Calu3 (cell line): ENCODE results near the gene HOXB1. TPM values are rescaled to one million over a fixed set of nuclear protein-coding genes. Genes with fewer than 3 reads are reported as not detected.

Source experiments
- BruUV-seq: library from RNA; stranded (reverse); fragments of 400-500 nt; replicated peaks from 2 replicates; lab custom pipeline; 2021; lab: Mats Ljungman, UMichigan
- CTCF ChIA-PET: fragments of 300-600 bp; sonication (Branson Sonifier 250); formaldehyde crosslinking; loops from one replicate; lab custom pipeline; 2022; ENCODE audit warnings: antibody characterized with exemption; lab: Charles Lee
- DNase-seq: peaks from one replicate; pipeline ENCODE4 v3.0.0; 2022
- H3K27ac Mint-ChIP-seq: one replicate; pipeline ENCODE4 v1.8.0; 2022; ENCODE audit warnings: mixed read lengths; ENCODE audit not compliant: unreplicated experiment
- H3K27me3 Mint-ChIP-seq: one replicate; pipeline ENCODE4 v1.8.0; 2022; ENCODE audit warnings: mixed read lengths; ENCODE audit not compliant: unreplicated experiment
- H3K36me3 Mint-ChIP-seq: one replicate; pipeline ENCODE4 v1.8.0; 2022; ENCODE audit warnings: mild to moderate bottlenecking, moderate library complexity, mixed read lengths; ENCODE audit not compliant: insufficient read depth, unreplicated experiment
- H3K4me1 Mint-ChIP-seq: one replicate; pipeline ENCODE4 v1.8.0; 2022; ENCODE audit warnings: mild to moderate bottlenecking, low read depth, mixed read lengths; ENCODE audit not compliant: unreplicated experiment
- H3K4me3 Mint-ChIP-seq: one replicate; pipeline ENCODE4 v1.8.0; 2022; ENCODE audit warnings: mild to moderate bottlenecking, low read depth, moderate library complexity, mixed read lengths; ENCODE audit not compliant: unreplicated experiment
- H3K9me3 Mint-ChIP-seq: one replicate; pipeline ENCODE4 v1.8.0; 2022; ENCODE audit warnings: low read depth, mixed read lengths; ENCODE audit not compliant: unreplicated experiment
- intact Hi-C: fragments of 100-400 bp; cut with micrococcal nuclease; formaldehyde crosslinking; loops from one replicate; pipeline ENCODE4 v1.10.0; 2022; ENCODE audit not compliant: unreplicated experiment
- total RNA-seq: library from RNA; stranded (reverse); gene quantifications from 2 replicates; pipeline ENCODE4 v1.2.3, GENCODE V29; 2022
- TF ChIP-seq, protein P1 (sequence below): fragments of 200-600 bp; IDR thresholded peaks from one replicate; pipeline ENCODE4 v1.8.0; 2022; ENCODE audit warnings: antibody characterized with exemption; ENCODE audit not compliant: unreplicated experiment

HOXB1 gene
- total RNA-seq, 1 experiment from 2014 or later = not detected

DNA sequence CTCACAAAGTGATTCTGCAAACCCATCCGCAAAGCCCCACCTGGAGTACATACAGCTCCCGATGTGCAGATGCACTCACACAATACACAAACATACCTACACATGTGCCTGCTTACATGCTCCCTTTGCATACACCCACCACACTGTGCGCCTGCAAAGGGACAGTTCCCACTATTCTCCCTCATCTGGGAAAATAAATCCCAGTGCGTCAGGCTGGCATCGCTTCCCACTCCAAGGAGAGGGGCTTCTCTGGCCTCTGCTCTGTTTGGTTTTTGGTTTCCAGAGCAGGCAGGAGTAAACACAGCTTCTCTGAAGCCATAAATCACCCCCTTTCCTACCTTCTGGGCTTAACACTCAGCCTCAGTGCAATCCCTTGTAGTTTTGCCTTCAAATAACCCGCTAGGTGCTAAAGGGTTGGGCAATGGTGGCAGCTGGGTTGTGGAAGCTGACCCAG is 32.6 kb upstream of the HOXB1 start:
- no TSS peak for BruUV-seq
- no peak overlapping the region for H3K27ac Mint-ChIP-seq
- intact Hi-C loops = no loop called here
- CTCF ChIA-PET = interaction anchor here (0.6 to 2.3 kb wide), 4 partner anchors 19 to 352 kb away, joined by 5 to 7 read pairs (median 5); no protein-coding TSS in a partner anchor
- H3K4me1 Mint-ChIP-seq = peaks cover 53% of the 10 kb centered on the region
- H3K9me3 Mint-ChIP-seq = no peaks in the 10 kb centered on the region
- H3K4me3 Mint-ChIP-seq = no peak overlapping the region
- DNase-seq = no peak
- no peaks in the 10 kb centered on the region for H3K27me3 Mint-ChIP-seq
- peaks cover 61% of the 10 kb centered on the region for H3K36me3 Mint-ChIP-seq
- TF ChIP-seq, protein P1, sequence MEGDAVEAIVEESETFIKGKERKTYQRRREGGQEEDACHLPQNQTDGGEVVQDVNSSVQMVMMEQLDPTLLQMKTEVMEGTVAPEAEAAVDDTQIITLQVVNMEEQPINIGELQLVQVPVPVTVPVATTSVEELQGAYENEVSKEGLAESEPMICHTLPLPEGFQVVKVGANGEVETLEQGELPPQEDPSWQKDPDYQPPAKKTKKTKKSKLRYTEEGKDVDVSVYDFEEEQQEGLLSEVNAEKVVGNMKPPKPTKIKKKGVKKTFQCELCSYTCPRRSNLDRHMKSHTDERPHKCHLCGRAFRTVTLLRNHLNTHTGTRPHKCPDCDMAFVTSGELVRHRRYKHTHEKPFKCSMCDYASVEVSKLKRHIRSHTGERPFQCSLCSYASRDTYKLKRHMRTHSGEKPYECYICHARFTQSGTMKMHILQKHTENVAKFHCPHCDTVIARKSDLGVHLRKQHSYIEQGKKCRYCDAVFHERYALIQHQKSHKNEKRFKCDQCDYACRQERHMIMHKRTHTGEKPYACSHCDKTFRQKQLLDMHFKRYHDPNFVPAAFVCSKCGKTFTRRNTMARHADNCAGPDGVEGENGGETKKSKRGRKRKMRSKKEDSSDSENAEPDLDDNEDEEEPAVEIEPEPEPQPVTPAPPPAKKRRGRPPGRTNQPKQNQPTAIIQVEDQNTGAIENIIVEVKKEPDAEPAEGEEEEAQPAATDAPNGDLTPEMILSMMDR = no peak

DNA sequence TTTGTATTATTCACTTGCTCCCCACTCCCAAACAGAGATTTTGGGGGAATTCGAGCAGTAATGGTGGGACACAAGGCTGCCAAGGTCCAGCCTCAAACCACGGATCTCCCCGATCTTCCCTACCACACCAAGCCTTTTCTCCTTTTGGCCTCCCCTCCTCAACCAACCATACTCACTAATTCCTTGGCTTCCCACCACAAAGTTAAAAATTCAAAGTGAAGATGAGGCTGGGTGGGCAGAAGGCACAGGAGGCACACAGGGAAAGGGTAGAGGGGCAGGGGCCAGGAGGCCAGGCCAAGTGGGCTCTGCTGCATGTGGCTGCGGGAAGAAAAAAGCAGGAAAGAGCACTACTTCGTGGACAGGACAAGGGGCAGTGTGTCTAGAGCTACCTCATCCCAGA is 32.1 kb upstream of the HOXB1 start:
- Mint-ChIP-seq H3K27ac (no peak overlapping the region), H3K4me1 (peaks cover 58% of the 10 kb centered on the region), H3K36me3 (peaks cover 63% of the 10 kb centered on the region), H3K27me3 (no peaks in the 10 kb centered on the region), H3K9me3 (no peaks in the 10 kb centered on the region), H3K4me3 (no peak overlapping the region)
- intact Hi-C loops = no loop called here
- TF ChIP-seq, protein P1 = no peak
- CTCF ChIA-PET = interaction anchor here (0.6 to 2.3 kb wide), 10 partner anchors 16 to 352 kb away, joined by 3 to 7 read pairs (median 4); no protein-coding TSS in a partner anchor
- no peak for DNase-seq
- BruUV-seq = no TSS peak

DNA sequence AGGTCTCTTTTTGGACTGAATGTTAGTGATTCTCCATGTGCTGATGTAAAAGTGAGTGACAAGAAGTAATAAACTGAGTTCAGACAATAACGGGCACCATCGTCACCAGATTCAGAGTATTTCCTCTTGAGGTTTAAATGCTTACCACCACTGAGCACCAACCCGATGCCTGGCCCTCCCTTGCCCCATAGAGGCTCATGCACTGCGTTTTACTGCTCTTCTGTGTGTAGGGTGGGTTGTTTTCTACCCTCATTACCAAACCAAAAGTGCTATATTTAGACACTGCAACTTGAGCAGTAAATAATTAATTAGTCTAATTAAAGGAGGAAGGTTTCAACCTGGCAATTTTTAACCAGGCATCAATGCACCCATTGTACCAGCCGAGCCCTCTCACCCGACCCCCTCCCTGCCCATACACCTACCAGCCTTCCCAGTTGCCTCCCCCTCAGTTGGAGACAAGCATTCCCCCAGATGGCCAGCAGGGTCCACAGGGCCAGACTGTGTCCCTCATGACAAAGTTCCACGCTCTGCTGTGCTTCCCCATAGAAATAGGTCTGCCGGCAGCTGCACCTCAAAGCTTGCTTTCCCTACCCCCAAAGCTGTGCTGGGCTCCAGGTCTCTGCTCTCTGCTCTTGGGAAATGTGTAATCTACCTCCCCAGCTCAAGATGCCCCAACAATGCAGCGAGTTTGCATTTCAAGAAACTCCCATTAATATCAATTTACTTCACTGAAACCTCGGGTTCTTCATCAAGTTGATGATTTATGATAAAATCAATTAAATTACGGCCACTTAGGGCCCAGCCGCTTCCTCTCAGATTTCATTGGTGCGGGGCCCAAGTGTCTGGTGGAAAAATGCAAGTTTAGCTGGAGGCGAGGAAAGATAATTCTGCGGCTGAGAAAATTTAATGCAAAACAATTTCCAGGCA is 31.3 kb upstream of the HOXB1 start:
- Mint-ChIP-seq H3K9me3 (no peaks in the 10 kb centered on the region), H3K4me3 (no peak overlapping the region), H3K27me3 (no peaks in the 10 kb centered on the region), H3K4me1 (peaks cover 60% of the 10 kb centered on the region), H3K36me3 (peaks cover 67% of the 10 kb centered on the region), H3K27ac (no peak overlapping the region)
- BruUV-seq = no TSS peak
- intact Hi-C loops = no loop called here
- TF ChIP-seq, protein P1 = peak; percentile 65
- CTCF ChIA-PET = interaction anchor here (0.6 to 2.3 kb wide), 11 partner anchors 8 to 347 kb away, joined by 3 to 7 read pairs (median 3); no protein-coding TSS in a partner anchor
- peak; percentile 94 for DNase-seq

DNA sequence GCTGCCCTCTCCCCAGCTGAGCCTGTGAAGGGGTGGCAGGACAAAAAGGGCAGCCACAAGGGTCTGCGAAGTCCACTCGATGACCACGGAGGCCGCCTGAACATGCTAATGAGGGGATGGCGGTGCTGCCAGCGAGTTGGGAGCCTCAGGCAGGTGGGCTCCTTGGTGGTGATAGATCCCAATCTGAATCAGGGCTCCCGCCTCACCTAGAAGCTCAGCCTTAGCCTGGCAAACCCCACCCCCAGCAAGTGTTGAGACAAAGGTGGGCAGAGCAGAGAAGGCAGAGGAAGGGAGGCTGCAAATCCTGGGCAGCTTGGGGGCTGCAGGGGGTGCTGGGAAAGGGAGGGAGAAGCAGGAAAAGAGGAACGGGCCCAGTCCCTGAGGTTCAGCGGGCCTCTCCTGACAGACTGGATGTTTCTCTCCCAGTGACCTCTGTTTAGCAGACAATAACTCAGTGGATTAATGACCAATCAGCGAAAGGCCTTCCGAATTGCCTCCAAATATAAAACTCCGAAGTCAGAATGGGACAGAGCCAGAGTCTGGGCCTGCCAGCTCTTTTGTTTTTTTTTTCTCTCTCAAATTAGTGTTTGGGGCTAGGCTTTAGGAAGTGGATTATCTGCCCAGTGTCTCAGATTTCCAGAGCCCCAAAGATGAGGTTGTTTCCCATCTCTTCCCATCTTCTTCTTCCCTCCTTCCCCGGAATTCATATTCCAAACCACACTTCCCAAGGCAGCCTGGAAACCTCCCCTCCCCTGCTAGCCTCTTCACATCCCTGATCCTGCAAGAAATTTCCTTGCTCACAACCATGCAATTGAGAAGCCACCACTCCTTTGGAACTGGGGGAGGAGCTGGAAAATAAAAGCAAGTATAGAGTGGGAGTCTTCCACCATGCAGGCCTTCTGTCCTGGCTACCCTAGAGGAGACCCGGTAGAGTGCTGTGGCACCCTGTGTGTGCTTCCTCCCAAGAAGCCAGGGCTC is 29.3 kb upstream of the HOXB1 start:
- intact Hi-C loops = no loop called here
- BruUV-seq = no TSS peak
- peaks cover 80% of the 10 kb centered on the region for H3K4me1 Mint-ChIP-seq
- H3K4me3 Mint-ChIP-seq = peak overlapping the region; percentile 36
- H3K9me3 Mint-ChIP-seq = no peaks in the 10 kb centered on the region
- H3K27me3 Mint-ChIP-seq = no peaks in the 10 kb centered on the region
- CTCF ChIA-PET = no interaction called here
- peaks cover 85% of the 10 kb centered on the region for H3K36me3 Mint-ChIP-seq
- TF ChIP-seq, protein P1 = peak; percentile 10
- no peak for DNase-seq
- peak overlapping the region; percentile 2 for H3K27ac Mint-ChIP-seq
